Nephron progenitor cell (in vitro differentiated cells): ENCODE results near the gene ITPRIPL2.
A peak's percentile ranks its signal among the peaks of the same experiment; 100 is the strongest.

Experiments
- DNase-seq: peaks from one replicate; pipeline ENCODE4 v3.0.0; 2021
- H3K27ac Mint-ChIP-seq: 2 replicates; pipeline ENCODE4 v1.8.0; 2021; ENCODE audit warnings: mild to moderate bottlenecking, moderate library complexity, mixed read lengths
- H3K27me3 Mint-ChIP-seq: 2 replicates; pipeline ENCODE4 v1.8.0; 2021; ENCODE audit warnings: mild to moderate bottlenecking, low read depth, mixed read lengths; ENCODE audit not compliant: poor library complexity
- H3K36me3 Mint-ChIP-seq: 2 replicates; pipeline ENCODE4 v1.8.0; 2021; ENCODE audit warnings: low read depth, mixed read lengths
- H3K4me1 Mint-ChIP-seq: 2 replicates; pipeline ENCODE4 v1.8.0; 2021; ENCODE audit warnings: mixed read lengths
- H3K4me3 Mint-ChIP-seq: 2 replicates; pipeline ENCODE4 v1.8.0; 2021; ENCODE audit warnings: mild to moderate bottlenecking, moderate library complexity, mixed read lengths
- H3K9me3 Mint-ChIP-seq: 2 replicates; pipeline ENCODE4 v1.8.0; 2021; ENCODE audit warnings: mild to moderate bottlenecking, moderate library complexity, mixed read lengths
- CTCF ChIP-seq: fragments of 200-600 bp; sonication (generic); IDR thresholded peaks from 2 replicates; pipeline ENCODE4 v1.5.0; 2021; ENCODE audit warnings: antibody characterized with exemption

Gene ITPRIPL2

DNA sequence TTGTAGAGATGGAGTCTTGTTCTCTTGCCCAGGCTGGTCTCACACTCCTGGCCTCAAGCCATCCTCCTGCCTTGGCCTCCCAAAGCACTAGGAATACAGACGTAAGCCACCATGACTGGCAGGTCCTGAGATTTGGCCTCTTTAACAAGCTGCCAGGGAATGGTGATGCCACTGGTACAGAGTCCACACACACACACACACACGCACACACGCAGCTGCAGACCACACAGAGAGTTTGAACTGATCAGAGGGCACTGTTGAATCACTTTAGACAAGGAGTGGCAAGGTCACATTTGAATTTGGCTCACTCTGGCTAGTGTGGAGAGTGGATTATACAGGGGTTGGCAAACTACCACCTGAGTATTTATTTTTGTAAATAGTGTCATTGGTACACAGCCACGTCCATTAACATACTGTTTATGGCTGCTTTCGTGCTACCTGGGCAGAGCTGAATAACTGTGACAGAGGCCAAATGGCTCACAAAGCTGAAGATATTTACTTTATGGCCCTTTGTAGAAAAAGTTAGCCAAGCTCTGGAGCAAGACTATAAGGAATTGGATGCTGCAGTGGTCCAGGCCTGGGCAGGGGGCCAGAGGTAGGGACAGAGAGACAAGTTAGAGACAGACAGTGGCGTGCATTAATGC lies 9.9 kb downstream of the ITPRIPL2 start:
- H3K36me3 Mint-ChIP-seq, result peaks cover 22% of the 10 kb centered on the region
- H3K4me1 Mint-ChIP-seq, result peaks cover 27% of the 10 kb centered on the region
- H3K9me3 Mint-ChIP-seq, result peaks cover 27% of the 10 kb centered on the region

GRCh38 chr16:19126300-19126699 lies 12.5 kb downstream of the ITPRIPL2 start:
- Mint-ChIP-seq H3K4me1 (peaks cover 34% of the 10 kb centered on the region), H3K27ac (no peak overlapping the region), H3K36me3 (peaks cover 21% of the 10 kb centered on the region), H3K9me3 (peaks cover 27% of the 10 kb centered on the region), H3K4me3 (no peak overlapping the region), H3K27me3 (peaks cover 10% of the 10 kb centered on the region)
- TF ChIP-seq CTCF, result no peak
- no peak for DNase-seq

More for the DNA sequence above, 9.9 kb downstream of the ITPRIPL2 start:
- Mint-ChIP-seq H3K27me3 (peaks cover 3% of the 10 kb centered on the region), H3K27ac (peak overlapping the region; percentile 67), H3K4me3 (no peak overlapping the region)
- TF ChIP-seq CTCF, result no peak
- DNase-seq, result no peak

- H3K4me3 Mint-ChIP-seq, result no peak overlapping the region
- no peak for TF ChIP-seq CTCF
- H3K36me3 Mint-ChIP-seq, result peaks cover 15% of the 10 kb centered on the region
- peaks cover 27% of the 10 kb centered on the region for H3K9me3 Mint-ChIP-seq
- no peak overlapping the region for H3K27ac Mint-ChIP-seq
- peaks cover 34% of the 10 kb centered on the region for H3K4me1 Mint-ChIP-seq
- no peak for DNase-seq
- peaks cover 12% of the 10 kb centered on the region for H3K27me3 Mint-ChIP-seq
Observed at GRCh38 chr16:19127205-19127604, 13.4 kb downstream of the ITPRIPL2 start.

GRCh38 chr16:19127674-19128131 lies 13.9 kb downstream of the ITPRIPL2 start:
- Mint-ChIP-seq H3K4me1 (peaks cover 35% of the 10 kb centered on the region), H3K27ac (no peak overlapping the region), H3K36me3 (peaks cover 15% of the 10 kb centered on the region), H3K9me3 (peaks cover 27% of the 10 kb centered on the region), H3K4me3 (no peak overlapping the region), H3K27me3 (peaks cover 12% of the 10 kb centered on the region)
- DNase-seq, result no peak
- TF ChIP-seq CTCF, result no peak

DNA sequence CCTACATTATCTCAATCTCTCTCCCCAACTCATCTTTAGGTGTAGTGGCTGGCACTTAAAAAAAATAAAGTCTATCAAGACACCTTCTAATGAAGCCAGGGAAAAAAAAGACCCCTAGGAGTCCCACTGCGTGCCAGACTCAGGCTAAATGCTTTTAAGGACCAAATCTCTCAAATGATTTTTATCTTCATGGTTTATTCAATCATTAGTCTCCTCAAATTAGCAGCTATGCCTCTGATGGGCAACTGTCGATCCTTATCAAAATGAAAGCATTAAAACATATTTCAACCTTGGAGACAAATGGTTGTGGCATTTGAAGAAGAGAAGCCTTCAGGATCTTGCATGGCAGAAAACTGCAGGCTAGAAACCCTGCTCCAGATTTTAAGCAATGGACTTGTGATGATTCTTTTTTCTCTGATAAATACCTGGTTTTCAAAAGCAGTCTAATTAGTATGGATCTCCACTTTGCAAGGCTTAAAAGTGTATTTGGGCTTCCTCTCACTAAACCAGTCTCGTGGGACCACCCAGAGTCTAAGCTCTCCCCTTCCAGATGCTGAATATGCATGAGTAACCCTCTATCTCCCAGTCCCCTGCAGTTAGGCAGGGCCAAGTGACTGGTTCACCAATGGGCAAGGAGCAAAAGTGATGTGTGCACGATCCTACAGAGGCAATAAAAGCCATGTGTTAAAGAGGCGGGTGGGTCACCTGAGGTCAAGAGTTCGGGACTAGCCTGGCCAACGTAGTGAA lies 14.9 kb downstream of the ITPRIPL2 start:
- no peak for TF ChIP-seq CTCF
- peaks cover 12% of the 10 kb centered on the region for H3K27me3 Mint-ChIP-seq
- H3K4me3 Mint-ChIP-seq, result no peak overlapping the region
- DNase-seq, result no peak
- peak overlapping the region; percentile 57 for H3K27ac Mint-ChIP-seq
- peaks cover 42% of the 10 kb centered on the region for H3K4me1 Mint-ChIP-seq
- peaks cover 15% of the 10 kb centered on the region for H3K36me3 Mint-ChIP-seq
- H3K9me3 Mint-ChIP-seq, result peaks cover 27% of the 10 kb centered on the region
